ENCODE measurements around the gene TEKT1. TPM values are rescaled to one million over a fixed set of nuclear protein-coding genes. Genes with fewer than 3 reads are reported as not detected.

The TEKT1 gene
- total RNA-seq, 2 experiments from 2014 or later = not detected

- no peaks in the 10 kb centered on the region for H3K79me2 ChIP-seq (ENCODE audit: insufficient read depth, low read depth, low read length)
- no peak overlapping the region for H3K4me3 ChIP-seq (ENCODE audit: low read depth, low read length, poor library complexity, severe bottlenecking)
- H3K9me2 ChIP-seq (ENCODE audit: insufficient read depth, low read length) = no peaks in the 10 kb centered on the region
- no TSS peak for BruUV-seq (replicated peaks)
- H2AFZ ChIP-seq (ENCODE audit: low read length) = no peak overlapping the region
- H3K4me2 ChIP-seq (ENCODE audit: low read length) = no peak overlapping the region
- ChIA-PET POLR2A (interaction anchor here (1.2 kb wide), 1 partner anchor 100 kb away, joined by 3 read pairs; no protein-coding TSS in a partner anchor), CTCF (ENCODE audit: unreplicated experiment) (no interaction called here)
- DNase-seq (ENCODE audit: low spot score) = no peak
- no peaks in the 10 kb centered on the region for H4K20me1 ChIP-seq (ENCODE audit: insufficient read depth, low read length)
- intact Hi-C loops (cut with micrococcal nuclease; ENCODE audit: unreplicated experiment) = no loop called here
- no peak overlapping the region for H3K27ac ChIP-seq (ENCODE audit: low read depth, low read length, poor library complexity, severe bottlenecking)
- H3K36me3 ChIP-seq (ENCODE audit: insufficient read depth, low read length) = peaks cover 8% of the 10 kb centered on the region; the same call in 1 of the 2 replicates
- no peaks in the 10 kb centered on the region for H3K4me1 ChIP-seq (ENCODE audit: insufficient read depth, low read length, poor library complexity, severe bottlenecking)
- H3K9me3 ChIP-seq (ENCODE audit: low read length) = no peaks in the 10 kb centered on the region
- TF ChIP-seq EZH2phosphoT487 (IDR thresholded peaks at IDR 0.05; ENCODE audit: borderline replicate concordance, low read depth, low read length) = no peak
- no peak for TF ChIP-seq CTCF (conservative IDR thresholded peaks at IDR 0.05; ENCODE audit: low read length)
Observed at GRCh38 chr17:6872936-6873335, 41.4 kb upstream of the TEKT1 start.

GRCh38 chr17:6870841-6871240, 39.3 kb upstream of the TEKT1 start:
- TF ChIP-seq EZH2phosphoT487 (IDR thresholded peaks at IDR 0.05; ENCODE audit: borderline replicate concordance, low read depth, low read length) (no peak), CTCF (conservative IDR thresholded peaks at IDR 0.05; ENCODE audit: low read length) (no peak)
- intact Hi-C loops (cut with micrococcal nuclease; ENCODE audit: unreplicated experiment) = no loop called here
- ChIA-PET CTCF (ENCODE audit: unreplicated experiment) (no interaction called here), POLR2A (interaction anchor here (0.7 kb wide), 1 partner anchor 25 kb away, joined by 3 read pairs; no protein-coding TSS in a partner anchor)
- no peak overlapping the region for H2AFZ ChIP-seq (ENCODE audit: low read length)
- H3K4me2 ChIP-seq (ENCODE audit: low read length) = no peak overlapping the region
- no peaks in the 10 kb centered on the region for H3K9me3 ChIP-seq (ENCODE audit: low read length)
- H3K79me2 ChIP-seq (ENCODE audit: insufficient read depth, low read depth, low read length) = no peaks in the 10 kb centered on the region
- no peaks in the 10 kb centered on the region for H3K9me2 ChIP-seq (ENCODE audit: insufficient read depth, low read length)
- no peak overlapping the region for H3K27ac ChIP-seq (ENCODE audit: low read depth, low read length, poor library complexity, severe bottlenecking)
- no TSS peak for BruUV-seq (replicated peaks)
- no peak overlapping the region for H3K4me3 ChIP-seq (ENCODE audit: low read depth, low read length, poor library complexity, severe bottlenecking)
- H4K20me1 ChIP-seq (ENCODE audit: insufficient read depth, low read length) = no peaks in the 10 kb centered on the region
- no peaks in the 10 kb centered on the region for H3K4me1 ChIP-seq (ENCODE audit: insufficient read depth, low read length, poor library complexity, severe bottlenecking)
- no peak for DNase-seq (ENCODE audit: low spot score)
- peaks cover 20% of the 10 kb centered on the region for H3K36me3 ChIP-seq (ENCODE audit: insufficient read depth, low read length)

- no peak overlapping the region for H3K4me2 ChIP-seq (ENCODE audit: low read length)
- H2AFZ ChIP-seq (ENCODE audit: low read length) = no peak overlapping the region
- no peak for DNase-seq (ENCODE audit: low spot score)
- H3K36me3 ChIP-seq (ENCODE audit: insufficient read depth, low read length) = peaks cover 31% of the 10 kb centered on the region
- H3K9me2 ChIP-seq (ENCODE audit: insufficient read depth, low read length) = no peaks in the 10 kb centered on the region
- no peak for TF ChIP-seq CTCF (conservative IDR thresholded peaks at IDR 0.05; ENCODE audit: low read length)
- no peaks in the 10 kb centered on the region for H3K9me3 ChIP-seq (ENCODE audit: low read length)
- intact Hi-C loops (cut with micrococcal nuclease; ENCODE audit: unreplicated experiment) = no loop called here
- H3K79me2 ChIP-seq (ENCODE audit: insufficient read depth, low read depth, low read length) = no peaks in the 10 kb centered on the region
- no peak overlapping the region for H3K4me3 ChIP-seq (ENCODE audit: low read depth, low read length, poor library complexity, severe bottlenecking)
- ChIA-PET CTCF (ENCODE audit: unreplicated experiment) (no interaction called here), POLR2A (interaction anchor here (0.6 to 1.2 kb wide), 4 partner anchors 12 to 19 kb away, joined by 3 to 4 read pairs (median 4); no protein-coding TSS in a partner anchor)
- BruUV-seq (replicated peaks) = no TSS peak
- H4K20me1 ChIP-seq (ENCODE audit: insufficient read depth, low read length) = no peaks in the 10 kb centered on the region
- H3K4me1 ChIP-seq (ENCODE audit: insufficient read depth, low read length, poor library complexity, severe bottlenecking) = no peaks in the 10 kb centered on the region
- H3K27ac ChIP-seq (ENCODE audit: low read depth, low read length, poor library complexity, severe bottlenecking) = no peak overlapping the region
Observed at GRCh38 chr17:6868582-6868981, 37.1 kb upstream of the TEKT1 start.

Data from OCI-LY7 (cell line).